ENCODE results near the gene TMIGD2.

DNA sequence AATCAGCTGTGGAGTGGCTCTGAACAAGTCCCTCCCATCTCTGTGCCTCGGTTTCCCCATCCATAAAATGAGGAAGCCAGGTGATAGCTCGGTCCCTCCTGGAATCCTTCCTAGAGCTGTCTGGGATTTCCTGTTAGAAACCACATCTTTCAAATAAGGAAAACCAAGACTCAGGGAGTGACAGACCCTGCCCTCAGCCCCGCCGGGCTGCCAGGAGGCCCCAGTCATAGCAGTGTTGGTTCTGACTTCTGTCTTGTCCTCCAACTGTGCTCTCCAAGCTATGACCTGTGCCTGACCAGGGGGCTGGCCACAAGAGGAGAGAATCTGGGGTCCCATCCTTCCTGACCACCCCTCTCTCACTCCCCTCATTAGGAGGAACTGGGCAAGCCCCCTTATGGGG, 24.2 kb downstream of the TMIGD2 start:
- TF ChIP-seq, protein P1, sequence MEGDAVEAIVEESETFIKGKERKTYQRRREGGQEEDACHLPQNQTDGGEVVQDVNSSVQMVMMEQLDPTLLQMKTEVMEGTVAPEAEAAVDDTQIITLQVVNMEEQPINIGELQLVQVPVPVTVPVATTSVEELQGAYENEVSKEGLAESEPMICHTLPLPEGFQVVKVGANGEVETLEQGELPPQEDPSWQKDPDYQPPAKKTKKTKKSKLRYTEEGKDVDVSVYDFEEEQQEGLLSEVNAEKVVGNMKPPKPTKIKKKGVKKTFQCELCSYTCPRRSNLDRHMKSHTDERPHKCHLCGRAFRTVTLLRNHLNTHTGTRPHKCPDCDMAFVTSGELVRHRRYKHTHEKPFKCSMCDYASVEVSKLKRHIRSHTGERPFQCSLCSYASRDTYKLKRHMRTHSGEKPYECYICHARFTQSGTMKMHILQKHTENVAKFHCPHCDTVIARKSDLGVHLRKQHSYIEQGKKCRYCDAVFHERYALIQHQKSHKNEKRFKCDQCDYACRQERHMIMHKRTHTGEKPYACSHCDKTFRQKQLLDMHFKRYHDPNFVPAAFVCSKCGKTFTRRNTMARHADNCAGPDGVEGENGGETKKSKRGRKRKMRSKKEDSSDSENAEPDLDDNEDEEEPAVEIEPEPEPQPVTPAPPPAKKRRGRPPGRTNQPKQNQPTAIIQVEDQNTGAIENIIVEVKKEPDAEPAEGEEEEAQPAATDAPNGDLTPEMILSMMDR (IDR thresholded peaks at IDR 0.05; ENCODE audit: low read depth, low read length, poor library complexity, severe bottlenecking), result no peak
- TF ChIP-seq EZH2phosphoT487 (IDR thresholded peaks at IDR 0.05; ENCODE audit: borderline replicate concordance, low read length), result no peak
